Measurements from ENCODE around the gene CFAP92.

GRCh38 chr3:129039271-129040038 lies 45.6 kb upstream of the CFAP92 start:
- TF ChIP-seq POLR2AphosphoS5 (IDR thresholded peaks at IDR 0.05; ENCODE audit: low read depth, low read length) (no peak), TAF1 (IDR thresholded peaks at IDR 0.05; ENCODE audit: borderline replicate concordance, low read depth, low read length) (no peak), POLR2A (IDR thresholded peaks at IDR 0.05; ENCODE audit: low read depth, low read length) (no peak)

Data from GM12892 (cell line).